WERI-Rb-1 (cell line): ENCODE measurements around the gene GPSM3.

Source experiments
- DNase-seq: peaks from one replicate; pipeline ENCODE4 v3.0.0-alpha.2; 2020
- H3K27ac ChIP-seq: fragments of 250-450 bp; sonication (Bioruptor Pico); 2 replicates; pipeline ENCODE4 v1.5.1; 2020; ENCODE audit warnings: mild to moderate bottlenecking, moderate library complexity
- H3K27me3 ChIP-seq: fragments of 250-450 bp; sonication (Bioruptor Pico); 2 replicates; pipeline ENCODE4 v1.5.1; 2021; ENCODE audit warnings: mild to moderate bottlenecking, low read depth, moderate library complexity; ENCODE audit not compliant: insufficient read depth, severe bottlenecking
- H3K36me3 ChIP-seq: fragments of 250-450 bp; sonication (Bioruptor Pico); 2 replicates; pipeline ENCODE4 v1.5.1; 2020; ENCODE audit warnings: mild to moderate bottlenecking, moderate library complexity
- H3K4me3 ChIP-seq: 2 replicates; pipeline ENCODE4 v1.5.1; 2011; ENCODE audit warnings: low read depth, mild to moderate bottlenecking, control low read depth, low read length
- H3K9me3 ChIP-seq: fragments of 250-450 bp; sonication (Bioruptor Pico); 2 replicates; pipeline ENCODE4 v1.5.1; 2021; ENCODE audit warnings: mild to moderate bottlenecking, moderate library complexity; ENCODE audit not compliant: severe bottlenecking
- TF ChIP-seq, protein P1 (sequence below): IDR thresholded peaks from 2 replicates; pipeline ENCODE4 v1.5.1; 2011; ENCODE audit warnings: low read depth, mild to moderate bottlenecking, control low read depth, inconsistent platforms, low read length

Gene GPSM3

DNA sequence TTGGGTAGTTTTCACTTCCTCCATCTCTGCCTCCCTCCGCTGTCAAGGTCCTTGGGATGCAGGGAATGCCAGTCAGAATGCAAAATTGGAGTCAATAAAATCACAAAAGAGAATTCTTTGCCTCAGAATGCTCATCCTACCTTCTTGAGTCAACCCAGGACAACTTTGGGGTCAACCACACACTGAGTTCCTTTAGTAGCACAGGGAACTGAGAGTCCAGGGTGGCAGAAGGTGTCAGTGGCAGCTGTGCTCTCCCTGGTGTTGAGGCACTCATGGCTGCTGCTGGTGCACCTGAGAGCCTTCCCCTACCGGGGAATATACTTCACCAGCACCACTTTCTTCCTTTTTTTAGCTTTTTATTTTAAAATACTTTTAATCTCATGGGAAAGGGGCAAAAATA is 32.3 kb upstream of the GPSM3 start:
- peaks cover 13% of the 10 kb centered on the region for H3K27me3 ChIP-seq

DNA sequence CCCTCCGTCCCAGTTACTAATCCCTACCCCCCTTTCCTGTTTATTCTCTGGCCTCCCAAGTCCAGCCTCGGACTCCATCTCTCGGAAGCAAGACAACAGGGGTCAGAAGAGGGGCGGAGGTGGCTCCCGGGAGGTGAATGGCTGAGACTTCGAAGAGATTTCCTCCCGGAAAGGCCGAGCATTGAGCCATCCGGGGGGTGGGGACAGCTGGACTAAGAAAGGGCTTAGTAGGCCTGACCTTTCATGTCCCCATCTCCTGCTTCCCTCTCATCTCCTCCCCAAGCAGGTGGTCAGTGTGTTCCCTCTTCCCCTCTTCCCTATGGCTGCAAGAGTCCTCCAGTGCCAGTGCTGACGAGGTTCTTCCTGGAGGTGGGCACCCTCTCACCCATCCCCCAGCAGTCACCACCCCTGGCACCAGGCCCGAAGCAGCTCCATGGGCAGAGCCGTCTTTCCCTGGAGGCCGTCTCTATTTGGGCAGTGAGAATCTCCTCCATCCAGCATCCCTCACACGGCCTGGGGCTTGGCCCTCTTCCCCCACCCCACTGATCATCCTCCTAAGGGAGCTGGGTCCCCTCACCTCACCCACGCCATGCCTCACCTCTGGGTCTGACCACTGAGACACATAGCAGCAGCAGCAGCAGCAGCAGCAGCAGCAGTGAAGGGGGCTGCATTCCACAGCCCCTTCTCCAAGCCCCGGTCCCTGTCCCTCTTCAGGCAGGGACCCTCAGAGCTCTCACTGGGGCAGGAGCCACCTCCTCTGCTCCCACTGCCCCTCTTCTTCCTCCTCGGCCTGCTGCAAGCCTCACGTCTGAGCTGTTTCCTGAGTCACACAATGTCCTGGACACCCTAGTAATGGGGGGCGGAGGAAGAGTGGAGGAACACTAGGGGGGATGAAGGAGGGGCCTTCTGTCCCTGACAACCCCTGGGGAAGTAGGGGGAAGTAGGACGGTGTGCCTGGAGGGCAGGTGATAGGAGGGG is 31.1 kb upstream of the GPSM3 start, which contains the start of gene NOTCH4:
NOTCH4 (minus strand) TSS at position 810 of the 978 bp plus-strand sequence; CDS start at position 671, 139 bp downstream.
- TF ChIP-seq, protein P1, sequence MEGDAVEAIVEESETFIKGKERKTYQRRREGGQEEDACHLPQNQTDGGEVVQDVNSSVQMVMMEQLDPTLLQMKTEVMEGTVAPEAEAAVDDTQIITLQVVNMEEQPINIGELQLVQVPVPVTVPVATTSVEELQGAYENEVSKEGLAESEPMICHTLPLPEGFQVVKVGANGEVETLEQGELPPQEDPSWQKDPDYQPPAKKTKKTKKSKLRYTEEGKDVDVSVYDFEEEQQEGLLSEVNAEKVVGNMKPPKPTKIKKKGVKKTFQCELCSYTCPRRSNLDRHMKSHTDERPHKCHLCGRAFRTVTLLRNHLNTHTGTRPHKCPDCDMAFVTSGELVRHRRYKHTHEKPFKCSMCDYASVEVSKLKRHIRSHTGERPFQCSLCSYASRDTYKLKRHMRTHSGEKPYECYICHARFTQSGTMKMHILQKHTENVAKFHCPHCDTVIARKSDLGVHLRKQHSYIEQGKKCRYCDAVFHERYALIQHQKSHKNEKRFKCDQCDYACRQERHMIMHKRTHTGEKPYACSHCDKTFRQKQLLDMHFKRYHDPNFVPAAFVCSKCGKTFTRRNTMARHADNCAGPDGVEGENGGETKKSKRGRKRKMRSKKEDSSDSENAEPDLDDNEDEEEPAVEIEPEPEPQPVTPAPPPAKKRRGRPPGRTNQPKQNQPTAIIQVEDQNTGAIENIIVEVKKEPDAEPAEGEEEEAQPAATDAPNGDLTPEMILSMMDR, result no peak
- Histone ChIP-seq H3K27ac (no peak within 1 kb of the TSS), H3K27me3 (peaks cover 19% of the 10 kb centered on the region), H3K9me3 (no peaks in the 10 kb centered on the region), H3K4me3 (no peak within 1 kb of the TSS), H3K36me3 (no peaks in the 10 kb centered on the region)
- no peak for DNase-seq

More for the DNA sequence above, 32.3 kb upstream of the GPSM3 start:
- TF ChIP-seq, protein P1, result no peak
- H3K9me3 ChIP-seq, result no peaks in the 10 kb centered on the region
- H3K36me3 ChIP-seq, result no peaks in the 10 kb centered on the region
- DNase-seq, result no peak
- no peak overlapping the region for H3K27ac ChIP-seq
- no peak overlapping the region for H3K4me3 ChIP-seq

DNA sequence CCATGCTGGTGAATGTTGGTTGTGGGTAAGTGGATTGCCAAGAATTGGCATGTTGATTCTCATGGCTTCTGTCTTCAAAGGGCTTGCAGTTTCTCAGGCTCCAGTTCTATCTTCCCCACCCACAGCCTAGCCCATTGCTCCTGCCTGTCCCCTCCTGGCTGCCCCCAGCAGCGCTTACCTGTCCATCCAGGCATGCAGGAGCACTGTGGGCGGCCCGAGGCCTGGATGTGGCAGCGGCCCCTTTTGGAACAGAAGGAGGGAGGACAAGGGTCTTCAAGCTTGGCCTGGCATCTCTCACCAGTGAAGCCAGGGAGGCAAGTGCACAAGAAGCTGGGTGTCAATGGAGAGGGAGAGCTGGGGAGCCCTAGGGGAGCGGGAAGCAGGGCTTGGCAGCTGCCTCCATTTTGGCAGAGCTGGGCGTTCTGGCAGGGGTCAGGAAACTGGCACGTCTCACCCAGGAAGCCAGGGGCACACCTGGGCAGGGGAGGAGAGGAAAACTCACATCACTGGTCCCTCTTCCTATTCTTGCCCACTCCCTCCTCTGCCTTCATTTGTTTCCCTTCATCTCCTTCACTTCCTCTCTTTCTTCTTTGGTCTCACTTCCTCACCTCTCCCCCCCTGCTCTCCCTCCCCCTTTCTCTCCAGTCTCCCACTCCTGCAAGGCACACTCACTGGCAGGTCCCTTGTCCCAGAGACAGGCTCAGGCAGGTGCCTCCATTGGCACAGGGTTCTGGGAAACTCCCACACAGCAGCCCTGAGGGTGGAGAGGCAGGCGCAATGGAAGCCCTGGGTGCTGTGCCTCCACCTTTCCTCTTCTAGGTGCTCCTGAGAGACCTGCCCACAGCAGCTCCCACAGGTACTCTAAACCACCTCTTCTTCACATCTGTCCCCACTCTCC is 30.1 kb upstream of the GPSM3 start:
- Histone ChIP-seq H3K4me3 (no peak overlapping the region), H3K27ac (no peak overlapping the region), H3K9me3 (no peaks in the 10 kb centered on the region), H3K27me3 (peaks cover 23% of the 10 kb centered on the region), H3K36me3 (no peaks in the 10 kb centered on the region)
- TF ChIP-seq, protein P1, result no peak
- DNase-seq, result no peak

DNA sequence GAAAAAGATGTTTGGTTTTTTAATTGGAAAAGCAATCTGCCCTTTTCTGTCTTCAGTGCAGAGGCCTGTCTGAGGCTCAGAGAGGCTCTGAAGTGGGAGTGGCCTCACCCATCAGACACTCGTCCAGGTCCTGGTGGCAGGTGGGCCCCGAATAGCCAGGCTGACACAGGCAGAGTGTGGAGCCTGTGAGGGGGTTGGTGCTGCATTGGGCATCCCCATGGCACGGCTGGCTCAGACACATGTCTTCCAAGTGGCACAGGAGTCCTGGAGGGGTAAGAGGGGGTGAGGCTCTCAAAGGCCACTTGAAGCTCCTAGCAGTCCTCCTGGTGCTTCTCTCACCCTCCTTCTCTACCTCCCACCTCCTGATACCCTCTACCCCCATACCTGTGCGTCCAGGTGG is 27.6 kb upstream of the GPSM3 start:
- DNase-seq, result no peak
- Histone ChIP-seq H3K27ac (no peak overlapping the region), H3K27me3 (peaks cover 23% of the 10 kb centered on the region), H3K4me3 (no peak overlapping the region), H3K9me3 (no peaks in the 10 kb centered on the region), H3K36me3 (no peaks in the 10 kb centered on the region)
- TF ChIP-seq, protein P1, result no peak

DNA sequence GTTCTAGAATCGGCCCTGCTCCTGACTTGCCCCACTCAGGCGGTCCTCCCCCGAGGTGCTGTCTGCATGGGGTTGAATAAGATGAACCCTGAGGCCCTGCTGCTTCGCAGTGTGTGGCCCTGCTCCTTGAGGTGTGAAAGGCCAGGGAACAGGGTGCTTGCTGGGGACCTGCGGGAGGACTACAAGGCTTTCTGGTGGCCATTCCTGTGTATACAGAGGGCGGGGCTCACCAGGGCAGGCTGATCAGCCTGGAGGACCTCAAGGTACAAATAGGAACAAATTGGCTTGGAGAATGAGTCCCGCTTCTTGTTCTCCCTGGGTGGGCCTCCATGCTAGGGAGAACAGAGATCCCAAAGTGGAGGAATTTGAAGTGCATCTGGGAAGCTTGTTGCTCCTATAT is 25.7 kb upstream of the GPSM3 start:
- TF ChIP-seq, protein P1, result no peak
- Histone ChIP-seq H3K4me3 (no peak overlapping the region), H3K36me3 (no peaks in the 10 kb centered on the region), H3K27ac (no peak overlapping the region), H3K27me3 (peaks cover 28% of the 10 kb centered on the region), H3K9me3 (no peaks in the 10 kb centered on the region)
- no peak for DNase-seq
